ENCODE data around the gene CRYGB.
A peak's percentile ranks its signal among the peaks of the same experiment; 100 is the strongest.
"Not testable (repeated sequence)": the region's sequence is repeated elsewhere in the genome, so short reads cannot be mapped to it uniquely, and the experiment has no call there.

CRYGB gene

DNA sequence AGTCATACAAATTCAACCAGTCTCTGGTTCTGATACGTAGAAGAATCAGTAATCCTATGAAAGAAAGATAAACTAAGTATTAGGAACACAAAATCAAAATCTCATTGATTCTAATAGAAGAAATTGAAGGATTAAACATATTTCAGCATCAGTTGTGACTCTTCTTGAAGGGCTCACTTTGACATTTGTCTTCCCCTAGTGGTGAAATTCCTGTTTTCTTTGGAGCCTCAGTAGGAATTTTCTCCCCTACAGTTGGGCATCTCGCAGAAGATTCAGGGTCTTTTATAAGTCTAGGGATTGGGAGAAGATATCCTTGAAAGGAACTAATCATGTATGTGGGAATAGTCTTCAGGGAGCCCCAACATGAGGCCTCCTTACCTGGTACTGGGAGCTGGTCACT is 2.8 kb upstream of the CRYGB start:
- DNase-seq = no peak

DNA sequence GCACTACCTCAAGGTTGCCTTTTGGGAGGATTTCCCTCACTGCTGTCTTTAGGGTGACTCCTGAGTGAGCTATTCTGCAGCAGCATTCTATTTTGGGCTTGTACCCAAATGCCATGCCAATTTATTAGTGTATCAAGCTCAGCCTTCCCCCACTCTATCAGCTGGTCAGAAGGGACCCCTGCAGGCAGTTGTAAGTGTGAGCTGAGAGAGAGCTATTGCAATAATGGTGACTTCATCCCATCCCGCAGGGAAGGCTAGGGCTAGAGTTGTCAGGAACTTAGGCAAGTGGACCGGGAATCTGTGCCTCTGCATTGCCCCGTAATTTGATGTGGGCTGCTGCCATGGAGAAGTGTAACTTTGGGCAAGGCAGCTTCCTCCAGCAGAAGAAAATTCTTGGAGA is 1.8 kb upstream of the CRYGB start:
- no peak for DNase-seq

DNA sequence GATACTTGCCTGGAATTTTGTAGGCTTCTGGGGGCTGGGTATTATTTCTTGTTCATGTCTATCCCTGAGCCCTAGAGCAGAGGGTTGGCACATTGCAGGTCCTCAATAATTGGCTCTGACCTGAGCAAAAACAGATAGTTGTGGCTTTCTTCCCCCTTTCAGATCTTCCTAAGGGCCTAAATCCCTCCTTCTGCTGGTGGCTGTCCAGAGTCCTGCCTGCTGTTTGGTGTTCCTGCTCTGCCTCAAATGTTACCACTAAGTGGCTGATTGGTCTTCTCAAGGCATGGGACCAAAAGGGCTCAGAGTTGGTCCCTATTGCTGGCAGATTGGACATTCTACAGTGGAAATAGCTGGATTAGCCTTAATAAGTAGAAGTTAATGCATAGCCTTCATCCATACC is 1.1 kb upstream of the CRYGB start:
- DNase-seq = no peak

DNA sequence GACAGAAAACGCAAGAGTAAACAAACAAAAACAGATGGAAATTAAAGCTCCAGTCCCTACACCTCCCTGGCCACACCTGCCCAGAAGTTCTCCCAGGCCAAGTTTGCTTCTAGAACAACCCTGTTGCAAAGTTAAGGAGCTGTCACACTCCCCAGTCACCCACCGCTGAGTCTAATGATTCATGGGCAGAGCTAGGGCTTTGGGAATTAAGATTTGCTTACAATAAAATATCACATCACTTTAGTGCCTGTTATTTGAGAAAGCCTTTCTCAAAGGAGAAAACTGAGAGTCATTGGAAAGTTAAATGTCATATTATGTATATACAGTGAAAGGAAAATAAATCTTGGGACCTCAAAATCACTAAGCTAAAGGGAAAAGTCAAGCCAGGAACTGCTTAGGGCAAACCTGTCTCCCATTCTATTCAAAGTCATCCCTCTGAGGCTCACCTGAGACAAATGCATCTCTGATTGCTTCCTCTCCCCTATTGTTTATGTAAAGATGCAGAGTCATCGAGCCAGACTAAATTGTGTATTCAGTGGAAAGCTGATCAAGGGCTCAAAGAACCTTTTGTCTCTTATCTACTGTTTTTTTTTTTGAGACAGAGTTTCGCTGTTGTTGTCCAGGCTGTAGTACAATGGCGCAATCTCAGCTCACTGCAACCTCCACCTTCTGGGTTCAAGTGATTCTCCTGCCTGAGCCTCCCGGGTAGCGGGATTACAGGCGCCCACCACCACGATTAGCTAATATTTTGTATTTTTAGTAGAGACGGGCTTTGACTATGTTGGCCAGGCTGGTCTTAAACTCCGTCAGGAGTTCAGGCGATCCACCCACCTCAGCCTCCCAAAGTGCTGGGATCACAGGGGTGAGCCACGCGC is 2.8 kb downstream of the CRYGB start:
- no peak for DNase-seq

DNA sequence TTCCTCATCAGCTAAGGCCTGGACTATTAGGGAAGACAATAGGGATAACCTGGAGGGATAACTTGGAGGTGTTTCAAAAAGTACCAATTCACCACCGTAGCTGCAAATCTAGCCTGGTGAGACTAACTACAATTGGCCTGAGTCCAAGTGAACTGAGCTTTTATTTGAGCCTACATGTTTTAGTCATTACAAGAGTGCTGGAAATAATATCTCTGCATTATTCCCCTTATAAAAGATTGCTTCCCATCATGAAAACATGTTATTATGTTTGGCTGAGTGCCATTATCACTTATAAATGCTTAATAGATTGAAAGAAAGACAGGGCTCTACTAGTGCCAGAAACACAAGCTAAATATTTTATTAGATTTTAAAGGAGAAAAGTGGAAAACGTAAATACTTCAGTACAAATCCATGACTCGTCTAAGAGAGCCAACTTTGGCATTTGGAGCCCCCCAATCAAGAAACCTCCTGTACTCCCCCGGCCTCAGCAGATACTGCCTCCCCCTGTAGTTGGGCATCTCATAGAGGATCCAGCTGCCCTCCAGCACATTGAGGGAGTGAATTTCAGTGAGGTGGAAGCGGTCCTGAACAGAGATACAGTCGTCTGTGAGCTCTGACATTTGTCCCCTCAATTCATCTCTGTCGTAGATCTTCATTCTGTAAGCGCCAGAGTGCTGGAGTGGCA is 3.6 kb downstream of the CRYGB start:
- no peak for DNase-seq

DNA sequence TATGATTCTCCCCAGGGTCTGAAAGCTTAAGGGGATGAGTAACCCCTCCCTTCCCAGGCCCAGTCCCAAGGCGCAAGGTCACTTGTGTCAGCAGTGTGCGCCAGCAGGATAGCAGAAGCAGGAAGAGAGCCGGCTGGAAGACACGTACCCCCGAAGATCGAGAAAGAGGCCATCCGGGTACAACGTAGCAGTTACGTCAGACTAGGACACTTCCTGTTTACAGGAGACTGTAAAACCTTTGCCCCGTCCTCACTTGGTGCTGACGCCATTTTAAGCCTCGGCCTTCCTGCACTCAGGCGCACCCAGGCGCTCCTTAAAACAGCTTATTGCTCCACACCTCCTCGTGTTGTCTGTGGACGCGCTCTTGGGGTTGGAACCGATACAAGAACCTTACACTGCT is 6.5 kb downstream of the CRYGB start:
- DNase-seq = no peak

DNA sequence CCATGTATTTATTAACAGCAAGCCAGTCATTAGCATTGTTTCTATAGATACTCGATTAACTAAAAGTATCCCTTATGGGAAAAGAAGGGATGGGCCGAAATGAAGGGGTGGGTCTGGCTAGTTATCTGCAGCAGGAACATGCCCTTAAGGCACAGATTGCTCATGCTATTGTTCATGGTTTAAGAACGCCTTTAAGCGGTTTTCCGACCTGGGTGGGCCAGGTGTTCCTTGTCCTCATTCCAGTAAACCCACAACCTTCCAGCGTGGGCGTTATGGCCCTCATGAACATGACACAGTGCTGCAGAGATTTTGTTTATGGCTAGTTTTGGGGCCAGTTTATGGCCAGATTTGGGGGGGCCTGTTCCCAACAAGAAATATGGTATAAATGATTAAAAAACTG is 7.6 kb downstream of the CRYGB start:
- not testable (repeated sequence) for DNase-seq

DNA sequence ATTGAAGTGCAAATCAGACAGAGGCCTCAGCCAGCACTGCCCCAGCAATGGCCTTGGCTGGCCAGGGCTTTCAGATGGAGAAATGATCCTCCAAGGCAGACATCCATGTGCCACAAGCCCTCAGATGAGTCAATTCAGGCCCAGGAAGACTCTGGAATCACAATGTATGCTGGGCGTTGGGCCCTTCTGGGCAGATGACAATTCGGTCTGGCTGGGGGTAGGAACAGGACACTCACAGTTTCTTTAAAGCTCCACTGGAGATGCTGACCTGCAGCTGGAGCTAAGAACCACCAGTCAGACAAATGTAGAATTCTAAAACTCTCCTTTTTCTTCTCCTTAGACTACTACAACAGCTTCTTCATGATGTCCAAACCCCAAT is 9.3 kb downstream of the CRYGB start:
- DNase-seq = no peak

DNA sequence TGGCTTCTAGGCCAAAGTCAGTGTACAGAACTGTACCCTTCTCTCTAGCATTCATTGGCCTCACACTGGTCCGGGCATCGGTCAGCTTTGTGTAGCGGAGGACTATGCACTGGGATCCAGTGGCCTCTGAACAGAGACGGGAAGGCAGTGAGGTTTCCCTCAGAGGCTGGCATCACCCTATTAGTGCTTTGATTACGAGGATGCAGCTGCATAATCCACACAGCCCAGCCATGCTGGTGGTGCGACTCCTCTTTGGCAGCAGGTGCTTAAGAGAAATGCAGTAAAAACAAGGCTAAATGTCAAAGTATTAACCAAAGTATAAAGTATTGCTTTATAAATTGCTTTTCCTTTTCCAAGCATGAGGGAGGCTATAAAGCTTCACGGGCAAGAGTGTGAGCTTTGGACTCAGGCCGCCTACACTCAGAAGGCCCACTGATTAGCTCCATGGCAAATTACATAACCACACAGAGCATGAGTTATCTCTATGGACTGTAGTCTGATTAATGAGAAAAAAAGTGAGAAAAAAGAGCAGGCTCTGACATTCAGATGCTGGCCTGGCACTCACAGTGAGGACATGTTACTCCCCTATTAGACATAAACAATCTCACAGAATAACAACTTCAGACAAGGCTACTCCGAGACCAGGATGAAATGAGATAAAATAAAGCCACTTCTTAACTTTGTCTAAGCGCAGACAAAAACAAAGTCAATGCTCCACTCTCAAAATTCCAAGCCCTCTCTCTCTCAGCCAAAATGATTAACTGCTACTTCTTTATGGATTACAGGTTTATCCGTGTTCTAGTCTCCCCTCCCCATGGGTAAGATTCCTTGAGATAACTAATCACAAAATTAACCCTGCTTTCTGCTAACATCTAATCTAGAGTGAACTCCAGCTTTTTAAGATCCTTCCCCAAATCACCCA is 9.9 kb downstream of the CRYGB start:
- no peak for DNase-seq

DNA sequence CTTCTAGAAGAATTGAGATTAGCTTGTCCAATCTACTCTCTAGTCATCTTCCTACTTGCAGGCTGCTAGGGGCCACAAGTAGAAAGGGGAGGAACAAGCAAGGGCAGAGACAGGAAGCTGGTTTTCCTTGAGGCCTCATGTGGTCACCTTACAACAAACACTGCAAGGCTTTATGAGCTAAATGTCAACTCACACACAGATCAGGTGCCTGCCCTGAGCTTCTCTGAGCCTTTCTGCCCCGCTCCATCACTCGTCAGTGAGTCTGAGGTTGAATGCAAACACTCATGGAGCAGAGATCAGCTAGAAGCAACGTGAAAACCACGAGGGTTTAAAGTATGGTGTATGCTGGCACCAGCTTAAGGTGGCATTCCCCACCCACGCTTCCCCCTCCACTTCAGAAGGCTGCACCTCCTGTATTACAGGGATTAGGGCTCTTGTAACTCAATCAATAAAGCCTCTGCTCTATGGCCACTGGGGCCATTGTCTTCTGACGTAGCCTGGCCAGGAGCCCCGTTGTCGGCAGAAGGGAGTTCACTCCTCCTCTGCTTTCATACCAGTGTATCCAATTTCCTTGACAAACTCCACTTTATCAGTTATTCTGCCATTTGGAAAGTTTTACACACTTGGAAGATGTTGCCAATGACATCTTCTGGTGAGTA is 10.9 kb downstream of the CRYGB start:
- DNase-seq = no peak

DNA sequence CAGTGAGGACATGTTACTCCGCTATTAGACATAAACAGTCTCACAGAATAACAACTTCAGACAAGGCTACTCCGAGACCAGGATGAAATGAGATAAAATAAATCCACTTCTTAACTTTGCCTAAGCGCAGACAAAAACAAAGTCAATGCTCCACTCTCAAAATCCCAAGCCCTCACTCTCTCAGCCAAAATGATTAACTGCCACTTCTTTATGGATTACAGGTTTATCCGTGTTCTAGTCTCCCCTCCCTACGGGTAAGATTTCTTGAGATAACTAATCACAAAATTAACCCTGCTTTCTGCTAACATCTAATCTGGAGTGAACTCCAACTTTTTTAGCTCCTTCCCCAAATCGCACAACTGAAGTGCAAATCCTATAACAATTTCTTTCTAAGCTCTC is 15.2 kb downstream of the CRYGB start:
- DNase-seq = no peak

DNA sequence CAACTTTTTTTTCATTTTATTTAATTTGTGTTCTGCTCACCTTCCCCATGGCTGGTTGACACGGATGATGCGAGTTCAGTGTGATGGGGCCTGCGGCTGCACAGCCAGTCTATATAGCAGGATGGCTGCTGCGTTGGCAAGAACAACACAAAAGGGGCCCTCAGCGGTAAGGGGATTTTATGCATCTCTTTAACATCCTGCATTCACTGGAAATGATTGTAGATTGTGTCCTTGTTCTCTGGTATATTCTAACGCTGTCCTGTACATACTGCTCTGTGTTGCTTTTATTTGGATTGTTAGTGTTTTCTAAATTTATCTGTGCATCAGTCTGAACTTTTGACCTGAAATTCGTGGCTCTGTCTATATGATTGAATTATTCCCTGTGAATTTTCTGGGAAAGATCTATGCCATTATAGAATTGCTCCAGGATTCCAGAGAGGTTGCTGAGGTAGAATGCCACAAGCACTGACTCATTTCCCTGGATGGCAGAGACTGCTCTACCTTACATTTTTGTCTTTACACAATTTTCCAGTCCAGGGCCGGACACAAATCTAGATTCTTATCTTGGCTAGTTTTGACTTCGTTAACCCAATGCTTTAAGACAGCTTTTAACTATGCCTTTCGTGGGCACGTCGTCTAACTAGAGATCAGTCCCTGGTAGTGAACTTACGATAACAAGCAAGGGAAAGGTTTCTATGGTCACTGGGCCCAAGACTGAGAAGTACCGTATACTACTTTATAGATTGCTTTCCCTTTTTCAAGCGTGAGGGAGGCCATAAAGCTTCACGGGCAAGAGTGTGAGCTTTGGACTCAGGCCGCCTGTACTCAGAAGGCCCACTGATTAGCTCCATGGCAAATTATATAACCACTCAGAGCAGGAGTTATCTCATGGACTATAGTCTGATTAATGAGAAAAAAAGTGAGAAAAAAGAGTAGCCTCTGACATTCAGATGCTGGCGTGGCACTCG is 15.9 kb downstream of the CRYGB start, which contains the start of gene CRYGC:
Gene CRYGC (minus strand): TSS at position 85 of the 968 bp plus-strand sequence. CDS start 36 bp downstream, at position 49.
- no peak for DNase-seq

DNA sequence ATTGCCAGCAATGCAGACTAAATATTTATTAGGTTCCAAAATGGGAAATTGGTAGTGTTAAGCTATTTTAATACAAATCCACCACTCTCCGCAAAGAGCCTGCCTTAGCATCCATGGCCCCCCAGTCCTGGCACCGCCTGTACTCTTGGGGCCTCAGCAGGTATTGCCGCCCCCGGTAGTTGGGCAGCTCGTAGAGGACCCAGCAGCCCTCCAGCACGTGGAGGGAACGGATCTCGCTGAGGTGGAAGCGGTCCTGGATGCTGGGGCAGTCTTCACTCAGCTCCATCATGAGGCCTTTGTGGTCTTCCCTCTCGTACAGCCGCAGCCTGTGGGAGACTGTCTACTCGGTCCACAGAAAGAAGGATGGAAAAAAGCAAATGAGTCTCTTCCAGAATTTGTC is 17.8 kb downstream of the CRYGB start:
- no peak for DNase-seq

DNA sequence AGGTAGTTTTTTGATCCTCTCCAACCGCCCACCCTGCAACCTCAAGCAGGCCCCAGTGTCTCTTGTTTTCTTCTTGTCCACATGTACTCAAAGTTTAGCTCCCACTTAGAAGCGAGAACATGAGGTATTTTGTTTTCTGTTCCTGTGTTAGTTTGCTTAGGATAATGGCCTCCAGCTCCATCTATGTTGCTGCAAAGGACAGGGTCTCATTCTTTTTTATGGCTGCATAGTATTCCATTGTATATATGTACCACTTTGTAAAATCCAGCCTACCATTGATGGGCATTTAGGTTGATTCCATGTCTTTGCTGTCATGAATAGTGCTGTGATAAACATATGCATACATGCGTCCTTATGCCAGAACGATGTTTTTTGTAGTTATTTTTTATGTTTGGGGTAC is 18.9 kb downstream of the CRYGB start:
- no peak for DNase-seq

DNA sequence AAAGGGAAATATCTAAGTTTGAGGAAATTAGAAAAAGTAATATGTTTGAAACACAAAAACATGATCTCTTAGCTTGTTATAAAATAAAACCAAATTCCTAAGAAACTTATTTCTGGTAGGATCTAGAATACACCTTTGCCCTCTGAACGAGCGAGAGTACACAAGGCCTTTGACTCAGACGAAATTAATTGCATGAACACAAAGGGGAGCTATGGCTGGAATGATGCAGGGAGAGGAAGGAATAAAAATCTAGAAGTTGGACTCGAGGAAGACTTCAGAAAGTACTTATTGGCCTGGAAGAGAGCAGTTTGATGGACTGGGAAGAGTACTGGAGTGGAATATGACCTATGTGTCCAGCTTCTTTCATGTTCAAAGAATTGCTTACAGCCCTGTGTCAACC is 20.7 kb downstream of the CRYGB start:
- DNase-seq = no peak

DNA sequence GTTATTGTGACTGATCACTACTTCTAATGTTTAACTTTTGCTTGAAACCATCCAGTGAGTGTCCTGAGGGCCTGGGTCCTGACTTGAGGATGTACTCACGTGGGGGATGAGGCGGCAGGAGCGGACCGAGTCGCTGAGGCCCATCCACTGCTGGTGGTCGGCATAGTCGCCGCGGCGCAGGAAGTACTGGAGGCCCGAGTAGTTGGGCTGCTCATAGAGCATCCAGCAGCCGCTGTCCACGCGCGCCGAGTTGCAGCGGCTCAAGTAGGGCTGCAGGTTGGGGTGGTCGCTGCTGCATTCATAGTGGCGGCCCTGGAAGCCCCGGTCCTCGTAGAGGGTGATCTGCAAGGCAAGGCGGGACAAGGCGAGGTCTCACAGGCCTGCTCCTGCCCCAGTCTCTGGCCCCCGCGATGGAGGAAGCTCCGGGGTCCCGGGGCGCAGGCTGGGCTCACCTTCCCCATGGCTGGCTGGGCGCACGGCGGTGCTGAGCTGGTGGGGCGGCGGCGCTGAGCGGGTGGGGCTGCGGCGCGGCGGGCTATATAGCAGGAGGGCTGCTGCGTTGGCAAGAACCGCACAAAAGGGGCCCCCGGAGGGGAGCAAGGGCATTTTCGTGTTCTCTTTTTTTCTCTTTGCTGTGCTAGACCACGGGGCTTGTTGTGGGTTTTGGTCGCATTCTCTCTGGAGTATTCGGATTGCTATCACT is 21.8 kb downstream of the CRYGB start, which contains the start of gene CRYGD:
Gene CRYGD (minus strand): TSS at position 512 of the 703 bp plus-strand sequence. CDS start 51 bp downstream, at position 461.
- peak; percentile 12 for DNase-seq

DNA sequence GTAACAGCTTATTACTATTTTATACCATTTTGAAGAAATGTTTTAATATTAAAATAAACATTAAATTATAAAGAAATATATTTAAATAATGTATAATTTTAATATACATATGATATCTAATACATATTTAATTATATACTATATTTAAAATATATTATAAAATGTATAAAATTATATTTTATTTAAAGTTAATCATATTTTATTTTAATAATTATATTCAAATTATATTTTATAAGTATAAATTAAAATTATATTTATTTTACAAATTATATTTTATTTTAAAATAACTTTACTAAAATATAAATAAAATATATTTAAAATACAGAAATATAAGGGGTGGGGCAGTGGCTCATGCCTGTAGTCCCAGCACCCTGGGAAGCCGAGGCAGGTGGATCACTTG is 23.7 kb downstream of the CRYGB start:
- no peak for DNase-seq

DNA sequence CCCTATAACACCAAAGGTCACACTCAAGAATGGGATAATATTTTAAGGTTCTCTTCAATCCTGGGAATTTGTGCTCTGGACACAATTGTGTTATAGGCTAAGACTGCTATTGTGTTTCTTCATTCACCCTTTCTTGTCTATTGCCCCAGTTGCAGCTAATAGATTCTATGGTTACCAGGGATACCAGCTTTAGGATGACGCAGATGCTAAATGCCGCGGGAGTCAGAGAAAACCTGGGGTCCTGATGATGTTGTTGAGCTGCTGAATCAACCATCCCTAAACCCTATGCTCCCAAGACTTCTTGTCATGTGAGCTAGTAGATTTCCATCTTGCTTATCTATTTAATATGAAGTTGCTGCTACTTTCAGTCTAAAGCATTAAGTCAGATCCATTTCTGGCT is 27.0 kb downstream of the CRYGB start:
- DNase-seq = no peak

DNA sequence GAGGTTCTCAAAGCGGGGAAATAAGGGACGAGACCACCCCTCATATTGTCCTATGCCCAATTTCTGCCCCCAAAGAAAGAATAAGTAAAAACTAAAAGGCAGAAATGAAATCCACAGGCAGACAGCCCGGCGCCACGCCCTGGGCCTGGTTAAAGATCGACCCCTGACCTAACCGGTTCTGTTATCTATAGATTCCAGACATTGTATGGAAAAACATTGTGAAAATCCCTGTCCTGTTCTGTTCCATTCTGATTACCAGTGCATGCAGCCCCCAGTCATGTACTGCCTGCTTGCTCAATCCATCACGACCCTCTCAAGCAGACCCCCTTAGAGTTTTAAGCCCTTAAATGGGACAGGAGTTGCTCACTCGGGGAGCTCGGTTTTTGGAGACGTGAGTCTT is 28.6 kb downstream of the CRYGB start:
- not testable (repeated sequence) for DNase-seq

DNA sequence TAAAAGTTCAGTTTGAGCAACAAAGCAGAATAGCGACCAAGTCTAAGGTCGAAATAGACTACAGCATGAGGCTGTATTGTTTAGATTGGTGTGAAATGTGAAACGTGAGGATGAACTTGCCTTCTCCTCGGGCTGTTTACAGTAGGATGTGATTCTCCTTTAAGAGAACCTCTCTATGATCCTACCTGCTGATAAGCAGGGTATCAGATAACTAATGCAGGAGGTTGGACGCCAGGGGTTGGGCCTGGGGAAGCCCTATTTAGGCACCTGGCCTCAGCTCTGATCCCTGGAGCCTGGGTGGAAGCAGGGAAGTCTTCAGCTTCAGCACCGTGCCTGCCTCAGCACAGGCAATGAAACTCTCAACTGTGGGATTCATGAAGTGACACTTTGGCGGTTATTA is 33.0 kb downstream of the CRYGB start:
- no peak for DNase-seq

DNA sequence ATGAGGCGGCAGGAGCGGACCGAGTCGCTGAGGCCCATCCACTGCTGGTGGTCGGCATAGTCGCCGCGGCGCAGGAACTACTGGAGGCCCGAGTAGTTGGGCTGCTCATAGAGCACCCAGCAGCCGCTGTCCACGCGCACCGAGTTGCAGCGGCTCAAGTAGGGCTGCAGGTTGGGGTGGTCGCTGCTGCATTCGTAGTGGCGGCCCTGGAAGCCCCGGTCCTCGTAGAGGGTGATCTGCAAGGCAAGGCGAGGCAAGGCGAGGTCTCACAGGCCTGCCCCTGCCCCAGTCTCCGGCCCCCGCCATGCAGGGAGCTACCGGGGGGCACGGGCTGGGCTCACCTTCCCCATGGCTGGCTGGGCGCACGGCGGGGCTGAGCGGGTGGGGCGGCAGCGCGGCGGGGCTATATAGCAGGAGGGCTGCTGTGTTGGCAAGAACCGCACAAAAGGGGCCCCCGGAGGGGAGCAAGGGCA is 33.6 kb downstream of the CRYGB start:
- DNase-seq = not testable (repeated sequence)
